Stimulated activated CD8-positive, alpha-beta memory T cell treated with anti-CD3 and anti-CD28 coated beads, Interleukin-7, amount 100 ng/mL, for 48 hours (primary cell): ENCODE measurements around the gene ZNF467.
A peak's percentile ranks its signal among the peaks of the same experiment; 100 is the strongest.

ENCODE experiments used
- DNase-seq, 2 donors: peaks; one replicate each; pipeline ENCODE4 v3.0.0-alpha.2; 2020; ENCODE audit warnings: low read depth in 1 of 2; ENCODE audit errors: extremely low read depth in 1 of 2

The ZNF467 gene

GRCh38 chr7:149751043-149751775, 22.2 kb downstream of the ZNF467 start:
- no peak for DNase-seq

GRCh38 chr7:149750122-149750845, 23.1 kb downstream of the ZNF467 start:
- DNase-seq: no peak

DNA sequence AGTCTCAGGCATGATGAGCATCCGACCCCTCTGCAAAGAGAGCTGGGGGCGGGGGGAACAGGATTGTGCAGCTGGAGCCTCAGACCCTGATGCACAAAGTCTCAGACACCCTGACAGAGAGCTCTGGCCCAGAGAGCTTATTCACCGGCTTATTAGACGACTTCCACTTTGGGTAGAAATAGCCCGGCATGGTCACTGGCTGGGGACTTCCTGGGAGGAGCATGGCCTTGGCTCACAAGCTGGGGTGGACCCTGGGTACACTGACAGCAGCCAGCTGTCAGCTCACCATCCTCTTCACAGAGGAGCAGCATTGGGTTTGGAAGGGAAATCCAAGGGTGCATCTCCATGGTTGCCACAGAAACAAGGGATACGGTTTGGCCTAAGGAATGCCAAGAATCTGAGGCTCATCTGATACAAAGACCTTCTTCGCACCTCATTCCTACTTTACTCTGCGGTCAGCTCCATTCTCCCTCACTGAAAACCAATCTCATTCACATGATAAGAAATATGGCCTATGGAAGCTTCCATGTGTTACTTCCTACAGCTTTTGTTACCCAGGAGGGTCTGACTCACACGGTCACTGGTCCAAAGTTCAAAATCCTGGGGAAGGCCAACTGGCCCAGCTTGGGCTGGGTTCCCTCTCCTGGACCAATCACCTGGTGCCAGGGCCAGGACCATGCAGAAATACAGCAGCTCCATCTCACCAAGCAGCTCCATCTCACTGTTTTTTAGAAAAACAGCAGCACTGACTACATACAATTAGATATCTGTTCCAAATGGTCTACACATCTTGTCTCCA, 25.1 kb downstream of the ZNF467 start:
- DNase-seq: no peak

DNA sequence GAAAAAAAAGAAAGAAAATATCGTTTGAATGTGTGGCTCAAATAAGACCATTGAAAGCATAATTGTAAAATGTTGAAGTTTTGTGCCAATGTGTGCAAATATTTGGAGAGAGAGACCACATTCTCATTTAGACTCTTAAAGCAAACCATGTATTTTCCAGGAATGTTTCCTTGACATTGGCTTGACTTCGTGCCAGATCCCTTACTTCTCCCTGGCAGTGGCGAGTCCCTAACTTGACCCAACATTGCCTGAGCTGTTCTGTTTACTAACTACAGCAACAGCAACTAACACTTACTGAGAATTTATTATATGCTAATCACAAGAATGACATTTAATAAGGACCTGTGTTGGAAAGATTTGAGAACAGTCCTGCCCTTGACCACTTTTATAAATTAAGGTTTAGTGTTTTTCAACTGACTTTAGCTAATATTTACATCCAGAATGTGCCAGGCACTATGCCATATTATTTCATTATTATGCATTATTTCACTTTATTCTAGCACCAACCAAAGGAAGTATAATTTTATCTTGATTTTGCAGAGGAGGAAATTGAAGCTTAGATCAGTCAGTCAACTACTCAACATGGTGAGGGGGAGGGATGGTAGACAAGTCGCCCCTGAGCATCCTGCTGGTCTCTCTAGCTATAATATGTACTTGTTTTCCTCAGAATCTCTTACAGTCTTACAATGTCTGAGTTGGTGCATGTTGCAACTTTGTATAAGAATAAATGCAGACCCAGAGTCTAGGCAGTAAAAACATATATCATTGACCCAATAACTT, 29.7 kb downstream of the ZNF467 start:
- DNase-seq: no peak

GRCh38 chr7:149742075-149742701, 31.2 kb downstream of the ZNF467 start:
- peak; percentile 22 to 45 for DNase-seq

DNA sequence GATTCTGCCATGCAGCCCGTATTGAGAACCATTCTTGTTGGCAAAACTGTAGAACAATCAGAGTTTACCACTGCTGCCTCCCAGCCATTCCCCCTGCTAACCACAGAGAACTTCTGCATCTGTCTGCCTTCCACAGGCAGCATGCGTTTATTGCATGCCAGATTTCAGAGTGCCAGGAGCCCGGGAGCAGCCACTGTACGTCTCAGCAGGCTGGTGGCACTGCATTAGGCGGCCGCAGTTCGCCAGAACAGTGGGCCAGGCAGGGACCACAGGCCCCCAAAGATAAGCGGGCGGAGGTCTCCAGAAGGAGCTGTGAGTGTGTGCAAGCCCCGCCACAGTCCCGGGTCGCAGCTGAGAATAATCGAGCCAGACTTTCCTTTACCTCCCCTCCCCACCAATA, 31.8 kb downstream of the ZNF467 start:
- no peak for DNase-seq

- DNase-seq: no peak
Observed at GRCh38 chr7:149736478-149737360, 36.7 kb downstream of the ZNF467 start.

DNA sequence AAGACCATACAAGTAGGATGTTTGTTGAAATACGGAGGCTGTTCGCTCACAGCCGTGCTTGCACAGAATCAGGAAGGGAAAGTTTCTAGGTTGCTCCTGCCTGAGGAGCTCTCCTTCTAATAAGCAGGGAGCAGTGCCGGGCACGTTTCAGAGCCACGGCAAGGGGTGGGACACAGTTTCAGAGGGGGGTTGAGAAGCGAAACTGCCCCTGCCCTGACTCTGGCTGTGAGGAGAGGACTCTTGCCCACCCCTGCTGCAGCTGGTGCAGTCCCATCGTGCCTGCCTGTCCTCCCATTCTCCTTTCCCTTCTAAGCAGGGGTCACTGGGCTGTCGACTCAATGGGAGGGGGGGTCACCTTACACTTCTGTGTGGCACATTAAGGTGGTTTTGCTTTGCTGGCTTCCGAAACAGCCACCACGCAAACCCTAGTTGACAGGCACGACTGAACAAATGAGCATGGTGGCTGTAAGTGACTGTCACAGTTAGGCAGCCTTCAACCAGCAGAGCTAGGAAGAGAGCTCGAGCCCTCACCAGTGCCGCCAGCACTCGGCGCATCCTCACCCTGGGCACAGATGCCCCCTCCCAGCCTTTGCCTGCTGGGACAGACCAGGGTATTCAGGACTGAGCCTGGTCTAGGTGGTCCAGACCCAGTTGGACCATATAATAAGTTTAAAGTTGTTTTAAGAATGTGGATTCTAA, 37.5 kb downstream of the ZNF467 start:
- DNase-seq: no peak

DNA sequence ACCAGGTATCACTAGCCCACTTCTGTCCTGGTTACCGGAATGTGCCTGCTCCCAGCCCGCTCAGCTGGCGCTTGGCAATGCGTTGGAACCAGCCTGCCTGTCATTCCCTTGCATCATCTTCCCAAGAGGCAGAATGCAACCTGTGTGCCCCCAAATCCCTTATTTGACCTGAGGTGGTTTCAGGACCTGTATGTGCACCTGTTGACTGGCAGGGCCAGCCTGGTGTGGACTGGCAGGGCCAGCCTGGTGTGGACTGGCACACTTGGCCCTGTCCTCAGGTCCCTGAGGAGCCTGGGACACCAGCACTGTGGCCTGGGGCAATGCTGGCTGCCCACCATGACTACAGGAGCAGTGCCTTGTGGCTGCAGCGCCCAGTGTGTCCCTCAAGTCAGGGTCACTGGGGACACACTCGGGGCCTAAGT, 38.2 kb downstream of the ZNF467 start:
- no peak for DNase-seq

DNA sequence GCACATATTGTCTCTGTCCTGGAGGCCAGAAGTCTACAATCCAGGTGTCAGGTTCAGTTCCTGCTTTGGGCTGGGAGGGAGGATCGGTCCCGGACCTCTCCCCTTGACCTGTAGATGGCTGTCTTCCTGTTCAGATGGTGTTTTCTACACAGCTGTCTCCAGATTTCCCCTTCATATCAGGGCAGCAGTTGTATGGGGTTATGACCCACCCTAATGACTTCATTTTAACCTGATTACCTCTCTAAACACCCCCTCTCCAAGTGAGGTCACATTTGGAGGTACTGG, 38.7 kb downstream of the ZNF467 start:
- DNase-seq: no peak

GRCh38 chr7:149733924-149734790, 39.2 kb downstream of the ZNF467 start:
- DNase-seq: no peak

DNA sequence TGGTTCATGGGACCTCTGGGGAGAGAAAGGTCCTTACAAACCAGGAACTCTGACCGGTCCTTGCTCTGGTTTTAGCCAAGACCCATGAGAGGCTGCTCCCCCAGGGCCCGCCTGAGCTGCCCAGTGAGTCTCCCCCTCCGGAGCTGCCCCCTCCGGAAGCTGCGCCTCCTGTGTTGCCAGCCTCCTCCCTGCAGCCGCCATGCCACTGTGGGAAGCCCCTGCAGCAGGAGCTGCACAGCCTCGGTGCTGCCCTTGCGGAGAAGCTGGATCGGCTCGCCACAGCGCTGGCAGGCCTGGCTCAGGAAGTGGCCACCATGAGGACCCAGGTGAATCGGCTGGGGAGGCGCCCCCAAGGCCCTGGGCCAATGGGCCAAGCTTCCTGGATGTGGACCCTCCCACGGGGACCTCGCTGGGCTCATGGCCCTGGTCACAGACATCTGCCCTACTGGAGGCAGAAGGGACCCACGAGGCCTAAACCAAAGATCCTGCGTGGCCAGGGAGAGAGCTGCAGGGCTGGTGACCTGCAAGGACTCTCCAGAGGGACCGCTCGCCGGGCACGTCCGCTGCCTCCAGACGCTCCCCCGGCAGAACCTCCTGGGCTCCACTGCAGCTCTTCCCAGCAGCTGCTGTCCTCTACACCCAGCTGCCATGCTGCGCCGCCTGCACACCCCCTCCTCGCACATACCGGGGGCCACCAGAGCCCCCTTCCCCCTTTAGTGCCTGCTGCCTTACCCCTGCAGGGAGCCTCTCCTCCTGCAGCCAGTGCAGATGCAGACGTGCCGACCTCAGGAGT, 40.1 kb downstream of the ZNF467 start:
- DNase-seq: no peak

- DNase-seq: no peak
Observed at GRCh38 chr7:149732611-149733010, 40.8 kb downstream of the ZNF467 start.

DNA sequence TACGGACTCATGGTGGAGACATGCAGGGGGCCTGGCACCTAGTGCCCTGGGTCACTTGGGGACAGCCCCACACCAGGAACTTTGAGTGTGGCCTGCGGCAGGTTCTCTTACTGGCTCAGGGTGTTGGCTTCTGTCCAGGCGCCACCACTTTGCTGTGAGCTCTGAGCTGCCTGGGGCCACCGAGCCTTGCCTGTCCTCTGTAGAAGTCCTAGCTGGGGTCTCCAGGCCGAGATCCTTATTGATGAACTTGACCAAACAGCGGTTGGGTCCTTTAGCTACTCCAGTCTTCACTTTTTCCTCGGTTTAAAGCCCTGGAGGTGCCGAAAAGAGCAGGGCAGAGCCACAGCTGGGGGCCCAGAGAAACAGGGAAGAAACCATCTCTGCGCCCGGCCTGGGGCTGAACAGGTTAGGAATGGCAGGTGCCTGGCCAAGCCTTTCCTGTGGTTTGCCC, 41.3 kb downstream of the ZNF467 start:
- DNase-seq: no peak

DNA sequence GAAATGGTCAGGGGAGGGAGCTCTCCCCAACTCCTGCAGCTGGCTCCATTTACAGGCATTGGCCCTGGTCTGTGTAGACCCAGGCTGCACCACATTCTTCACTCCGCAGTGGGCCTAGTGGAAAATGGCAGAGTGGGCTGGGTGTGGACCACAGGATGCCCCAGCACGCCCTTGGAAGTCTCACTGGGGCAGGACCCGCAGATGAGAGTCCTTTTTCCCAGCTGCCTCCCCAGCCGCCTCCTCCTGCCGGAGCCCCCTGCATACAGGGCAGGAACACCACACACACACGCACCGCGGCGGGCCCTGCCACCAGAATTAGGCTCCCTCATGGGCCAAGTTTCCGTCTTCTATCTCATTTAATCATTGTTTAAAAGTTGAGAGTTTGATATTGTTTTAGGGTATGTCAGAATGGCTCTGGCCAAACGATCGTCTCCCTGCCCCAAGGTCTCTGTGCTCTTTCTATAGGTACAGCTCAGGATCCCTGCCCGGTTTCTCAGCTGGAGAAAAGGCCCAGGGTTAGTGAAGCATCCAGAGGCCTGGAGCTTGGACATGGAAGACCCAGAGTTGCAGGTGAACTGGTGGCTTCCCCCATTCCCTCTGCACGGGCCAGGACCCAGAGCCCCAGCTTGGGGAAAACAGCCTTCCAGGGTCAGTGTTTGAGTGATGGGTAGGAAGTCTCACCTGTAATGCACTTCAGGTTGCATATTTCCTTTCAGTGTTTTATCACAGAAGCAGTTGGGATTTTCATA, 42.0 kb downstream of the ZNF467 start:
- DNase-seq: no peak

DNA sequence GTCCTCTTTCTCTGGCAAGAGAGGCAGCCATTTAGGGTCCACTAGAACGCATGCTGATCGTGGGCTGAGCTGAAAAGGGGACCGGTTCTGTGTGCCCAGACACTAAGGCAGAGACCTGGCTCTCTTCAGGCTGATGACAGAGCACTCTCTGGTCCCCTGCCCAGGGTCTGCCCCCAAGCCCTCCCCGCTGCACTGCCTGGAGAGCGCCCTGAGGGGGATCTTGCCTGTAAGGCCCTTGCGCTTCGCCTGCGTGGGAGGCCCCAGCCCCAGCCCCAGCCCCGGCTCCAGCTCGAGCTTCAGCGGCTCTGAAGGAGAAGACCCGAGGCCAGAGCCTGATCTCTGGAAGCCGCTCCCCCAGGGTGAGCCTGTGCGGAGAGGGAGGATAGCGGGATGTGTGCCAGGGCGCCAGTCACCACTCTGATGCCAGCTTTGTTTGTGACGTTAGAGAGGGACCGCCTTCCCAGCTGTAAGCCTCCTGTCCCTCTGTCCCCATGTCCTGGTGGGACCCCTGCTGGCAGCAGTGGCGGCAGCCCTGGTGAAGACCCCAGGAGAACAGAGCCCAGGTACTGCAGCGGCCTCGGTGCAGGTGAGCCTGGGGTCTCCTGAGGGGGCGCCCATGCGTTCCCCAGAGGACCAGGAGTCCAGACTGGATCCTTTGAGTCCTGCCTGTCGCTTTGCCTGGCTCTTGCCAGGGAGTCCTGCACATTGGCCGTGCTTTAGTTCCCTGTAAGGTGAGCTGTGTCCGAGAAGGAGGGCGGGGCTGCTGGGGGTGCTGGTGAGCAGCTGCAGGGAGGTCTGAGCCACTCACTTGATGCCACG, 43.2 kb downstream of the ZNF467 start:
- DNase-seq: no peak
